HG03565 (cell line): ENCODE measurements around the gene ABCA5.
"Not testable (repeated sequence)": the region's sequence is repeated elsewhere in the genome, so short reads cannot be mapped to it uniquely, and the experiment has no call there.

Experiments used
- ATAC-seq: cut with Tn5 transposase; IDR thresholded peaks from one replicate; pipeline ENCODE4 v1.9.1; 2021; ENCODE audit warnings: mild to moderate bottlenecking, moderate library complexity; ENCODE audit not compliant: unreplicated experiment

ABCA5 gene

GRCh38 chr17:69218986-69219385 lies 107.9 kb downstream of the ABCA5 start:
- ATAC-seq = no peak

DNA sequence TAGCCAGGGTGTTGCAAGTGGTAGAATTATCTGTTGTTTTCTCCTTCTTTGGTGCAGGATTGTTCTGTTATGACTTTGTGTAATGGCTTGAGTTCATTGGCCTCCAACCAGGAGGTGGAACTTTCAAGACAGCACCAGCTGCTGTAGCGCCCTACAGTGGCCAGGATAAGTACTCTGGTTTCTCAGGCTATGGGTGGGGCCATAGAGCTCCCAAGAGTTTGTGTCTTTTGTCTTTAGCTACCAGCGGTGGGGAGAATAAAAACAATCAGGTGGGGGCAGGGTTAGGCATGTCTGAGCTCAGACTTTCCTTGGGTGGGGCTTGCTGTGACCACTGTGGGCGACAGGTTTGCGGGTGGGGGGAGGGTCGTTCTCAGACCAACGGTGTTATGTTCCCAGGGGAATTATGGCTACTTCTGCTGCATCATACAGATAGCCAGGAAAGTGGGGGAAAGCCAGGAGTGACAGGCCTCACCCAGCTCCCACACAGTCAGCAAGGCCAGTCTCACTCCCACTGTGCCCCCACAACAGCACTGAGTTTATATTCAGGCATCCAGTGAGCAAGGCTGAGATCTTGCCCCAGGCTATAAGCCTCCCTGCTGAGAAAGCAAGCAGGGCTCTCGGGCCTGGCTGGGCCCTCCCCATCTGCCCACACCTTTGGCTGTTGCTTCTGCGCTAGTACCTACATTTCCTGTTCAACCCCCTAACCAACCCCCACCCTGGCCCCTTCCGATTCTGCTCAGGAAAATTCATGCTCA lies 113.7 kb downstream of the ABCA5 start:
- no peak for ATAC-seq

- ATAC-seq = no peak
These were observed 118.3 kb downstream of the ABCA5 start for GRCh38 chr17:69208640-69209039.

DNA sequence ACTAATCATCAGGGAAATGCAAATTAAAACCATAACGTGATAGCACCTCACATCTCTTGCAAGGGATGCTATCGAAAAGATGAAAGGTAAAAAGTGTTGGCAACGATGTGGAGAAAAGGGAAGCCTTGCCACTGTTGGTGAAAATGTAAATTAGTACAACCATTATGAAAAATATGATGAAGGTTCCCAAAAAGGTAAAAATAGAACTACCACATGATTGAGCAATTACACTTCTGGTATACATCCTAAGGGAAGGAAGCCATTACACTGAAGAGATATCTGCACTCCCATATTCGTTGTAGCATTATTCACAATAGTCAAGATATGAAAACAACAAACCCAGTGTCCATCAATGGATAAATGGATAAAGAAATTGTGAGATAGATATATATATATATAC lies 119.8 kb downstream of the ABCA5 start:
- no peak for ATAC-seq

DNA sequence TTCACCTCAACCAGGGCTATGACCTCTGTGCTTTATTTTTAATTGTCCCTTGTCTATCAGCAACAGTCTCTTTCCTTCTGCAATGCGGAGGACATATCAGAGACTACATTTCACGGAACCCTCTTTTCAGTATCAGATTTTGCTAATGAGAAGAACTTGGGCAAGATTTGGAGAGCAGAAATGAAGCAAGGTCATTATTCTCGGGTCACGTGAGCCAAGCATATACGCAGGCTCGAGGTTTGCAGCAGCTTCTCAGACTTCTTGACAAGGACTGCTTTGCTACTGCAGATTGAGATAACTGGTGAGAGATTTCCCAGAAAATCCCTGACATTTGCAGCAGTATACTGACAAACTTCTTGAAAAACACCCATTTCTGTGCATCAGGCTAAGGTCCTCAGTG lies 128.7 kb downstream of the ABCA5 start:
- ATAC-seq = no peak

DNA sequence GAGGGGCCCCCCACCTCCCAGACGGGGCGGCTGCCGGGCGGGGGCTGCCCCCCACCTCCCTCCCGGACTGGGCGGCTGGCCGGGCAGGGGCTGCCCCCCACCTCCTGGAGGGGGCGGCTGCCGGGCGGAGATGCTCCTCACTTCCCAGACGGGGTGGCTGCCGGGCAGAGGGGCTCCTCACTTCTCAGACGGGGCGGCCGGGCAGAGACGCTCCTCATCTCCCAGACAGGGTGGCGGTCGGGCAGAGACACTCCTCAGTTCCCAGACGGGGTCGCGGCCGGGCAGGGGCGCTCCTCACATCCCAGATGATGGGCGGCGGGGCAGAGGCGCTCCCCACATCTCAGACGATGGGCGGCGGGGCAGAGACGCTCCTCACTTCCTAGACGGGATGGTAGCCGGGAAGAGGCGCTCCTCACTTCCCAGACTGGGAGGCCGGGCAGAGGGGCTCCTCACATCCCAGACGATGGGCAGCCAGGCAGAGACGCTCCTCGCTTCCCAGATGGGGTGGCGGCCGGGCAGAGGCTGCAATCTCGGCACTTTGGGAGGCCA lies 130.8 kb downstream of the ABCA5 start:
- not testable (repeated sequence) for ATAC-seq
